HFFc6 (cell line): Measurements from ENCODE around the gene DNER. TPM values are rescaled to one million over a fixed set of nuclear protein-coding genes. Genes with fewer than 3 reads are reported as not detected.
A peak's percentile ranks its signal among the peaks of the same experiment; 100 is the strongest.
"Not testable (repeated sequence)": the region's sequence is repeated elsewhere in the genome, so short reads cannot be mapped to it uniquely, and the experiment has no call there.

Experiments
- DNase-seq: peaks from one replicate; pipeline ENCODE4 v3.0.0-alpha.2; 2018
- H3K27ac Mint-ChIP-seq: 2 replicates; pipeline ENCODE4 v1.8.0; 2020; ENCODE audit warnings: mild to moderate bottlenecking, mixed read lengths
- H3K27me3 Mint-ChIP-seq: 2 replicates; pipeline ENCODE4 v1.8.0; 2021; ENCODE audit warnings: mild to moderate bottlenecking, moderate library complexity, mixed read lengths; ENCODE audit not compliant: insufficient read depth
- H3K36me3 Mint-ChIP-seq: 2 replicates; pipeline ENCODE4 v1.8.0; 2021; ENCODE audit warnings: low read depth, mixed read lengths
- H3K4me1 Mint-ChIP-seq: 2 replicates; pipeline ENCODE4 v1.8.0; 2020; ENCODE audit warnings: low read depth, mixed read lengths
- H3K4me3 Mint-ChIP-seq: 2 replicates; pipeline ENCODE4 v1.8.0; 2020; ENCODE audit warnings: mild to moderate bottlenecking, moderate library complexity, mixed read lengths
- H3K9me3 Mint-ChIP-seq: 2 replicates; pipeline ENCODE4 v1.8.0; 2020; ENCODE audit warnings: mild to moderate bottlenecking, mixed read lengths
- long read RNA-seq: library from polyadenylated mRNA; unstranded; transcript quantifications from one replicate; pipeline ENCODE4 v2.0.0, GENCODE V29; 2019
- total RNA-seq, 6 experiments: library from RNA; stranded (reverse); fragmentation: NEBNext Ultra II Directional; extraction: Animal tissue kit (Norgen Biotek cat#: 25700); gene quantifications; 2 replicates in 1 of 6; 3 replicates in 5 of 6; pipeline ENCODE4 v1.2.3, GENCODE V29; 2021
- TF ChIP-seq, protein P1 (sequence below): fragments of 200-600 bp; sonication (generic); IDR thresholded peaks from 2 replicates; pipeline ENCODE4 v1.5.0; 2021; ENCODE audit warnings: antibody characterized with exemption, mild to moderate bottlenecking

Gene DNER, protein sequence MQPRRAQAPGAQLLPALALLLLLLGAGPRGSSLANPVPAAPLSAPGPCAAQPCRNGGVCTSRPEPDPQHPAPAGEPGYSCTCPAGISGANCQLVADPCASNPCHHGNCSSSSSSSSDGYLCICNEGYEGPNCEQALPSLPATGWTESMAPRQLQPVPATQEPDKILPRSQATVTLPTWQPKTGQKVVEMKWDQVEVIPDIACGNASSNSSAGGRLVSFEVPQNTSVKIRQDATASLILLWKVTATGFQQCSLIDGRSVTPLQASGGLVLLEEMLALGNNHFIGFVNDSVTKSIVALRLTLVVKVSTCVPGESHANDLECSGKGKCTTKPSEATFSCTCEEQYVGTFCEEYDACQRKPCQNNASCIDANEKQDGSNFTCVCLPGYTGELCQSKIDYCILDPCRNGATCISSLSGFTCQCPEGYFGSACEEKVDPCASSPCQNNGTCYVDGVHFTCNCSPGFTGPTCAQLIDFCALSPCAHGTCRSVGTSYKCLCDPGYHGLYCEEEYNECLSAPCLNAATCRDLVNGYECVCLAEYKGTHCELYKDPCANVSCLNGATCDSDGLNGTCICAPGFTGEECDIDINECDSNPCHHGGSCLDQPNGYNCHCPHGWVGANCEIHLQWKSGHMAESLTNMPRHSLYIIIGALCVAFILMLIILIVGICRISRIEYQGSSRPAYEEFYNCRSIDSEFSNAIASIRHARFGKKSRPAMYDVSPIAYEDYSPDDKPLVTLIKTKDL
- 1 to 10 TPM in 4 of 6 experiments, under 1 TPM in 2; 0.07 to 3.8 (median 2.7) TPM for total RNA-seq
- long read RNA-seq, partial matches to known transcripts = 0 of 1 reads
- long read RNA-seq, other reads (novel, unspliced or antisense) = 0 of 1 reads

DNA sequence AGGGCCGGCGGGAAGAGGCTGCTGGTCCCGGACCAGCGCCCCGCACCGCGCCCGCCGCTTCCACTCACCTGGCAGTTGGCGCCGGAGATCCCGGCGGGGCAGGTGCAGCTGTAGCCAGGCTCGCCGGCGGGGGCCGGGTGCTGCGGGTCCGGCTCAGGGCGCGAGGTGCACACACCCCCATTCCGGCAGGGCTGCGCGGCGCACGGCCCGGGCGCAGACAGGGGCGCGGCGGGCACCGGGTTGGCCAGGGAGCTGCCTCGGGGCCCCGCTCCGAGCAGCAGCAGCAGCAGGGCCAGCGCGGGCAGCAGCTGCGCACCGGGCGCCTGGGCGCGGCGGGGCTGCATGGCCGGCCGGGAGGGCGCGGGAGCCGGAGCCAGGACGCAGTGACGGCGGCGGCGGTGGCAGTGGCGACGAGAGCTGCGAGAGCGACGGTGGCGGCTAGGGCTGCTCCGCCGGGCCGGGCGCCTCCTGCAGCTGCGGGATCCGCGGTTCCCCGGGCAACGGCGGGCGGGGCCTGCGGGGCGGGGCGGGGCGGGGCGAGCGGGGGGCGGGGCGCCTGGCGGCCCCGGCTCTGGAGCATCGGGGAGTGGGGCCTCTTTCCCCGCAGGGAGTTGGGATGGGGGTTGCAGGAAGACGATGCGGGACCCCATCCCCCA, at the start of gene DNER:
TSS of gene DNER (minus strand) at position 476 of the 656 bp plus-strand sequence. CDS start at position 344, 132 bp downstream.
- H3K9me3 Mint-ChIP-seq = no peaks in the 10 kb centered on the region
- no peak for DNase-seq
- H3K36me3 Mint-ChIP-seq = no peaks in the 10 kb centered on the region
- no peak within 1 kb of the TSS for H3K27ac Mint-ChIP-seq
- no peaks in the 10 kb centered on the region for H3K4me1 Mint-ChIP-seq
- peak within 1 kb of the TSS; percentile 60 for H3K4me3 Mint-ChIP-seq
- peaks cover 31% of the 10 kb centered on the region for H3K27me3 Mint-ChIP-seq
- TF ChIP-seq, protein P1, sequence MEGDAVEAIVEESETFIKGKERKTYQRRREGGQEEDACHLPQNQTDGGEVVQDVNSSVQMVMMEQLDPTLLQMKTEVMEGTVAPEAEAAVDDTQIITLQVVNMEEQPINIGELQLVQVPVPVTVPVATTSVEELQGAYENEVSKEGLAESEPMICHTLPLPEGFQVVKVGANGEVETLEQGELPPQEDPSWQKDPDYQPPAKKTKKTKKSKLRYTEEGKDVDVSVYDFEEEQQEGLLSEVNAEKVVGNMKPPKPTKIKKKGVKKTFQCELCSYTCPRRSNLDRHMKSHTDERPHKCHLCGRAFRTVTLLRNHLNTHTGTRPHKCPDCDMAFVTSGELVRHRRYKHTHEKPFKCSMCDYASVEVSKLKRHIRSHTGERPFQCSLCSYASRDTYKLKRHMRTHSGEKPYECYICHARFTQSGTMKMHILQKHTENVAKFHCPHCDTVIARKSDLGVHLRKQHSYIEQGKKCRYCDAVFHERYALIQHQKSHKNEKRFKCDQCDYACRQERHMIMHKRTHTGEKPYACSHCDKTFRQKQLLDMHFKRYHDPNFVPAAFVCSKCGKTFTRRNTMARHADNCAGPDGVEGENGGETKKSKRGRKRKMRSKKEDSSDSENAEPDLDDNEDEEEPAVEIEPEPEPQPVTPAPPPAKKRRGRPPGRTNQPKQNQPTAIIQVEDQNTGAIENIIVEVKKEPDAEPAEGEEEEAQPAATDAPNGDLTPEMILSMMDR = no peak

DNA sequence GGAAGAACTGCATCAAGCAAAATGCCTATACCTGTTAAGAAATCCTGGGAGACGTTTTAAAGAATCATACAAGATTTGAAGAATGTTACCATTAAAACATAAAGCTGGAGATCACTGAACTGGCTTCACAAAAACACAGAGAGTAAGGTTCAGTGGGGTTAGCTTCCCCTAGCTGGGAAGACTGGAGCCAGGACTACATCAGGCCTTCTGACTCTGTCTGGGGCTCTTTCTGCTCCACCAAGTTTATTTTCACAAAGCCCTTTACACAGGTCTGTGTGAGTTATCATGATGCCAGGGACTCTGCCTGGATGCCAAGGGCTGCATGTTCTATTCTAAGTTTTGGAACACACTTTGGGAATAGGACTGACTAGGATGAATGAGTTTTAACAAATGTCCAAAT, 47.3 kb upstream of the DNER start:
- peaks cover 41% of the 10 kb centered on the region for H3K36me3 Mint-ChIP-seq

DNA sequence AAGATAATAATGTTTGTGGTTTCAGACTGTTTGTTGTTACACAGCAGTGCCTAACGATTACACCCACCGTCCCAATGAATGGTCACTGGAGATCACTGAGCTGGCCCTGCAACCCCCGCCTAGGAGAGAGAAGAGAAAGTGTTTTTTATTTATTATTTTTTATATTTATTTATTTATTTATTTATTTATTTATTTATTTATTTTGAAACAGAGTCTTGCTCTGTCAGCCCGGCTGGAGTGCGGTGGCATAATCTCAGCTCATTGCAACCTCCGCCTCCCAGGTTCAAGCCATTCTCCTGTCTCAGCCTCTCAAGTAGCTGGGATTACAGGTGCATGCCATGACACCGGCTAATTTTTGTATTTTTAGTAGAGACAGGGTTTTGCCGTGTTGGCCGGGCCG, 43.1 kb upstream of the DNER start:
- DNase-seq, H3K4me3 Mint-ChIP-seq, H3K27ac Mint-ChIP-seq, H3K9me3 Mint-ChIP-seq, H3K27me3 Mint-ChIP-seq, H3K4me1 Mint-ChIP-seq: not testable (repeated sequence)
- peaks cover 13% of the 10 kb centered on the region; the same call in 1 of the 2 replicates for H3K36me3 Mint-ChIP-seq

More for the DNA sequence above, 47.3 kb upstream of the DNER start:
- no peak for DNase-seq
- no peaks in the 10 kb centered on the region for H3K9me3 Mint-ChIP-seq
- H3K27me3 Mint-ChIP-seq = peaks cover 1% of the 10 kb centered on the region; the same call in 1 of the 2 replicates
- TF ChIP-seq, protein P1 = no peak
- H3K4me1 Mint-ChIP-seq = no peaks in the 10 kb centered on the region
- H3K27ac Mint-ChIP-seq = no peak overlapping the region
- H3K4me3 Mint-ChIP-seq = no peak overlapping the region

DNA sequence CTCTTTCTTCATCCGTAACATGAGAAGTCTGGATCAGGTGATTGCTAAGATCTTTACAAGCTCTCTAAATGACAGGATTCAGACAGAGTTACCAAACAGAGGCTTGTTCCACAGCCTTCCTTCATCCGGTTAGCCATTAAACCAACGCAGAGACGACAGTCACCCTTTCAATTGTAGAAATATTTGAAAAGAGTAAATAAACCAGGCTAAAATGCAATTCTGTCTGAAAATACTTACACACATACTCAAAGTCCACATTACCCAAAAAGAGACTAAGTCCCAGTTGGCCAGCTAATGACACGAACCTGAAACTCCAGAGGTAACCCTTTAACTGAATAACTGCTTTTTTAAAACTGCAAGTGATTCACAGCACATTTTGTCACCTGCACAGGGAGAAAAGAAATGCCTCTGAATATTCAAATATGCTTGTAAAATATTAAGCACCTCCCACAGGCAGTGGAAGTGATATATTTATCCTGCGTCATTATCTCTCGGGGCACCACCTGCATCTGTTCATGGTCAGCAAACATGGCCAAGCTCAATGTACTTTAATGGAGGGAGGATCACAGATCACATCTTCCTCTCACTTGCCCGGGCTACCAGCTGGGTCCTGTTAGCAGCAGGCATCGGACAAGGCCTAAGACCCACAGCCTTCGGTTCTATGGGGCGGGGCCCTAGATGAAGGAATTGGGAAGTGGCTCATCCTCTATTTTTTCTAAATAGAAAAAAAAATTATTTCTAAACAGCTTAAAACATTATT, 38.8 kb upstream of the DNER start:
- DNase-seq = no peak
- no peaks in the 10 kb centered on the region for H3K4me1 Mint-ChIP-seq
- H3K9me3 Mint-ChIP-seq = no peaks in the 10 kb centered on the region
- TF ChIP-seq, protein P1 = no peak
- peaks cover 1% of the 10 kb centered on the region; the same call in 1 of the 2 replicates for H3K27me3 Mint-ChIP-seq
- H3K36me3 Mint-ChIP-seq = 0 out of 2 replicates have a peak, but pooled peaks cover 4% of the 10 kb centered on the region
- H3K27ac Mint-ChIP-seq = no peak overlapping the region
- H3K4me3 Mint-ChIP-seq = no peak overlapping the region

DNA sequence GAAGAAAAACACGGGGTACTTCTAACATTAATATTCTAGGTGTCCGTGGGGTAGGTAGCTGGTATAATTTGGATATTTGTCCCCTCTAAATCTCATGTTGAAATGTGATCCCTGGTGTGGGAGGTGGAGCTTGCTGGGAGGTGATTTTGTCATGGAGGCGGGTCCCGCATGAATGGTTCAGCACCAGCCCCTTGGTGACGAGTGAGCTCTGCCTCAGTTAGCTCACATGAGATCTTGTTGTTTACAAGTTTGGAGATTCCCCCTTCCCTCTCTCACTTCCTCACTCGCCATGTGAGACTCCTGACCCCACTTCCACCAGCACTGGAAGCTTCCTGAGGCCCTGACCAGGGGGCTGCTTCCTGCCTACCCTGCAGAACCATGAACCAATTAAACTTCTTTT, 35.4 kb upstream of the DNER start:
- DNase-seq = no peak
- H3K27me3 Mint-ChIP-seq = peaks cover 1% of the 10 kb centered on the region; the same call in 1 of the 2 replicates
- H3K4me1 Mint-ChIP-seq = no peaks in the 10 kb centered on the region
- no peak overlapping the region for H3K27ac Mint-ChIP-seq
- H3K9me3 Mint-ChIP-seq = no peaks in the 10 kb centered on the region
- H3K4me3 Mint-ChIP-seq = no peak overlapping the region
- TF ChIP-seq, protein P1 = no peak
- H3K36me3 Mint-ChIP-seq = no peaks in the 10 kb centered on the region
